Muscle layer of duodenum (tissue), 2 donors: ENCODE data around the gene PPIG.

ENCODE experiments used
- H3K27ac ChIP-seq: one replicate; pipeline ENCODE4 v1.7.0; 2013; ENCODE audit warnings: mild to moderate bottlenecking, low read length
- H3K27me3 ChIP-seq: one replicate; pipeline ENCODE4 v1.7.0; 2013; ENCODE audit warnings: low read depth, mild to moderate bottlenecking, control low read depth, low read length
- H3K36me3 ChIP-seq, 2 donors: one replicate each; pipeline ENCODE4 v1.7.0; 2013; ENCODE audit warnings: low read length in 2 of 2, control low read depth in 1 of 2, mild to moderate bottlenecking in 1 of 2; ENCODE audit not compliant: insufficient read depth in 2 of 2, control insufficient read depth in 1 of 2
- H3K4me1 ChIP-seq, 2 donors: one replicate each; pipeline ENCODE4 v1.7.0; 2013; ENCODE audit warnings: low read length in 2 of 2, mild to moderate bottlenecking in 2 of 2, control low read depth in 1 of 2, moderate library complexity in 1 of 2; ENCODE audit not compliant: insufficient read depth in 2 of 2, control insufficient read depth in 1 of 2
- H3K4me3 ChIP-seq, 2 donors: one replicate each; pipeline ENCODE4 v1.7.0; 2013; ENCODE audit warnings: low read length in 2 of 2, low read depth in 1 of 2, mild to moderate bottlenecking in 1 of 2
- H3K9me3 ChIP-seq, 2 donors: one replicate each; pipeline ENCODE4 v1.7.0; 2013; ENCODE audit warnings: low read length in 2 of 2, control low read depth in 1 of 2, mild to moderate bottlenecking in 1 of 2; ENCODE audit not compliant: control insufficient read depth in 1 of 2
- donor health status: healthy.

The PPIG gene

DNA sequence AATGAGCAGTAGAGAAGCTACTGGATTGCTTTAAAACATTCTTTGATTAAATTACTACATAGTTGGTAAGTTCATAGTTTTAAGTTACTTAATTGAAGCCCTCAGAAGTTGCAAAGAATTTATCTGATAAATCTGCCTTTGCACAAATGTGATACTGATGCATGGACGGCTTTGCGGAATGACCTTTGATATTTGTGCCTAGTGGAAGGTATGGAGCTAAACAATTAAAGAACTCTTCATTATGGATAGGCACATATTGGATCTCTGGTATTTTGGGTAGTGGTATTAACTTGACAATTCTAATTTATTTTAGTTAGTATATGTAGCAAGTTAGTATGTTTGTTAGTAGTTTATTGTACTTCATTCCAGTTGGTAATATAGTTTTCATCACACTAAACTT is 56.0 kb downstream of the PPIG start:
- Histone ChIP-seq H3K9me3 (no peaks in the 10 kb centered on the region), H3K27me3 (no peaks in the 10 kb centered on the region), H3K36me3 (peaks cover 18 to 27% of the 10 kb centered on the region in 2 donors), H3K4me1 (no peaks in the 10 kb centered on the region), H3K27ac (no peak overlapping the region), H3K4me3 (no peak overlapping the region)

DNA sequence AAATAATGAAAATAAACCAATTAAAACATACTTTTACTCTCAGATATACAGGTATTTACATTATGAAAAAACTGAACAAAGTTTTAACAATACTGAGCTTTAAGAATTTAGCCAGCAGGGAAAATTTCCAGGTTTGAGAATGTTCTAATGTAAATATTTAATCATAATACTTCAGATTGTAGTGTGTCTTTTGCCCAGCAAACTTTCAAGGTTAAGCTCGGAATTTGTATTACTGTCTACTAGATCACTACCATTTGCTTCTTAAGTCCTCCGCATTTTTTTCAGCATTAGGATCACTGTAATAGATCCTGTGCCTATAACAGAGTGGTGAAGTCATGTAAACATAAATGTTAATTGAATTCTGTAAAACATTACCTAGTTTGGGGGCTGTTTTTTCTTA is 57.3 kb downstream of the PPIG start:
- H3K27me3 ChIP-seq: no peaks in the 10 kb centered on the region
- H3K4me3 ChIP-seq: no peak overlapping the region
- H3K4me1 ChIP-seq: no peaks in the 10 kb centered on the region
- no peaks in the 10 kb centered on the region for H3K9me3 ChIP-seq
- no peak overlapping the region for H3K27ac ChIP-seq
- H3K36me3 ChIP-seq: peaks cover 10 to 13% of the 10 kb centered on the region in 2 donors

DNA sequence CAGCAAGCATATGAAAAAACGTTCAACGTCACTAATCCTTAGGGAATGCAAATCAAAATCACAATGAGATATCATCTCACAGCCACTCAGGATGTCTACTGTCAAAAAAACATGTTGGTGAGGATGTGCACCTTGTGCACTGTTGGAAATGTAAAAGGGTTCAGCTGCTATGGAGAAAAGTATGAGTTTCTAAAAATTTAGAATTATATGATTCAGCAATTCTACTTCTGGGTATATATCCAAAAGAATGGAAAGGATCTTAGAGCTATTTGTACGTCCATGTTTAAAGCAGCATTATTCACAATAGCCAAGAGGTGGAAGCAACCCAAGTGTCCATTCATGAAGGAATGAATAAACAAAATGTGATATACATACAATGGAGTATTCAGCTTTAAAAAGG is 60.0 kb downstream of the PPIG start:
- no peaks in the 10 kb centered on the region for H3K4me1 ChIP-seq
- peaks cover 0 to 4% of the 10 kb centered on the region in 2 donors for H3K36me3 ChIP-seq
- no peak overlapping the region for H3K4me3 ChIP-seq
- H3K9me3 ChIP-seq: no peaks in the 10 kb centered on the region
- no peaks in the 10 kb centered on the region for H3K27me3 ChIP-seq
- no peak overlapping the region for H3K27ac ChIP-seq

- no peaks in the 10 kb centered on the region for H3K9me3 ChIP-seq
- H3K36me3 ChIP-seq: no peaks in the 10 kb centered on the region
- no peak overlapping the region for H3K27ac ChIP-seq
- H3K4me3 ChIP-seq: no peak overlapping the region
- H3K27me3 ChIP-seq: no peaks in the 10 kb centered on the region
- no peaks in the 10 kb centered on the region for H3K4me1 ChIP-seq
Measured at GRCh38 chr2:169647496-169647895, 63.3 kb downstream of the PPIG start.

GRCh38 chr2:169649278-169649677 is 65.1 kb downstream of the PPIG start:
- Histone ChIP-seq H3K4me3 (no peak overlapping the region), H3K27me3 (no peaks in the 10 kb centered on the region), H3K4me1 (no peaks in the 10 kb centered on the region), H3K9me3 (no peaks in the 10 kb centered on the region), H3K27ac (no peak overlapping the region), H3K36me3 (no peaks in the 10 kb centered on the region)

- H3K4me1 ChIP-seq: no peaks in the 10 kb centered on the region
- no peaks in the 10 kb centered on the region for H3K27me3 ChIP-seq
- H3K4me3 ChIP-seq: no peak overlapping the region
- no peak overlapping the region for H3K27ac ChIP-seq
- no peaks in the 10 kb centered on the region for H3K9me3 ChIP-seq
- no peaks in the 10 kb centered on the region for H3K36me3 ChIP-seq
Measured at GRCh38 chr2:169653636-169654035, 69.5 kb downstream of the PPIG start.

DNA sequence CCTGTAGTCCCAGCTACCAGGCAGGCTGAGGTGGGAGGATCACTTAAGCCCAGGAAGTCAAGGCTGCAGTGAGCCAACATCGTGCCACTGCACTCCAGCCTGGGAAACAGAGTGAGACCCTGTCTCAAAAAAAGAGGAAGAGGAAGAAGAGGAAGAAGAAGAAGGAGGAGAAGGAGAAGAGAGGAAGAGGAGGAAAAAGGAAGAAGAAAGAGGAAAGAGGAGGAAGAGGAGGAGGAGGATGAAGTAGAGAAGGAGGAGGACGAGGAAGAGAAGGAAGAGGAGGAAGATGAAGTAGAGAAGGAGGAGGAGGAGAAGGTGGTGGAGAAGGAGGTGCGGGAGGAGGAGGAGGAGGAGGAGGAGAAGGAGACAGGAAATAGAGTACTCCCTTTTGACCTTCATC is 72.0 kb downstream of the PPIG start:
- no peak overlapping the region for H3K27ac ChIP-seq
- no peak overlapping the region for H3K4me3 ChIP-seq
- H3K9me3 ChIP-seq: no peaks in the 10 kb centered on the region
- no peaks in the 10 kb centered on the region for H3K27me3 ChIP-seq
- no peaks in the 10 kb centered on the region for H3K36me3 ChIP-seq
- H3K4me1 ChIP-seq: no peaks in the 10 kb centered on the region

GRCh38 chr2:169658877-169659276 is 74.7 kb downstream of the PPIG start:
- Histone ChIP-seq H3K27ac (no peak overlapping the region), H3K4me3 (no peak overlapping the region), H3K9me3 (no peaks in the 10 kb centered on the region), H3K36me3 (no peaks in the 10 kb centered on the region), H3K4me1 (no peaks in the 10 kb centered on the region), H3K27me3 (no peaks in the 10 kb centered on the region)

- no peaks in the 10 kb centered on the region for H3K36me3 ChIP-seq
Measured at GRCh38 chr2:169659320-169659719, 75.2 kb downstream of the PPIG start.

DNA sequence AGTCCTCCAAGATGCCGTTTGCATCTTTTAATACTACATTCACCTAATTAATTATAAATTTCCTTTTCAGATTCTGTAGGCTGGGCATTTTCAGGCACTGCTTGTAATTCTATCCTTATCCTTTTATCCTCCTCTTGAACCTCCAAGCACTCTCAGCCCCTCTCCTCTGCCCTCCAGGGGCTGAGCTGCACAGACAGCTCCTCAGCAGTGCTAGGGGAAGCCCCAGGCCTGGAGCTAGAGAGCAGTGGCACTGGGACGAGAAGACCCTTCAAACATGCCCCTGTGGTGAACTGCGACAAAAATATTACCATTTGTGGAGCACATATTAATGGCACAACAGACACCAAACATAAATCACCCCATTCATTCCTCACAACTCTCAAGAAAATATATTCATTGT is 77.1 kb downstream of the PPIG start:
- no peak overlapping the region for H3K4me3 ChIP-seq
- no peak overlapping the region for H3K27ac ChIP-seq
- H3K9me3 ChIP-seq: no peaks in the 10 kb centered on the region
- H3K27me3 ChIP-seq: no peaks in the 10 kb centered on the region
- H3K36me3 ChIP-seq: no peaks in the 10 kb centered on the region
- H3K4me1 ChIP-seq: no peaks in the 10 kb centered on the region

More at GRCh38 chr2:169659320-169659719, 75.2 kb downstream of the PPIG start:
- no peak overlapping the region for H3K27ac ChIP-seq
- no peak overlapping the region for H3K4me3 ChIP-seq
- no peaks in the 10 kb centered on the region for H3K4me1 ChIP-seq
- H3K9me3 ChIP-seq: no peaks in the 10 kb centered on the region
- no peaks in the 10 kb centered on the region for H3K27me3 ChIP-seq

- H3K27ac ChIP-seq: no peak overlapping the region
- no peaks in the 10 kb centered on the region for H3K9me3 ChIP-seq
- no peak overlapping the region for H3K4me3 ChIP-seq
- H3K4me1 ChIP-seq: no peaks in the 10 kb centered on the region
- no peaks in the 10 kb centered on the region for H3K27me3 ChIP-seq
- H3K36me3 ChIP-seq: no peaks in the 10 kb centered on the region
Measured at GRCh38 chr2:169662744-169663143, 78.6 kb downstream of the PPIG start.

DNA sequence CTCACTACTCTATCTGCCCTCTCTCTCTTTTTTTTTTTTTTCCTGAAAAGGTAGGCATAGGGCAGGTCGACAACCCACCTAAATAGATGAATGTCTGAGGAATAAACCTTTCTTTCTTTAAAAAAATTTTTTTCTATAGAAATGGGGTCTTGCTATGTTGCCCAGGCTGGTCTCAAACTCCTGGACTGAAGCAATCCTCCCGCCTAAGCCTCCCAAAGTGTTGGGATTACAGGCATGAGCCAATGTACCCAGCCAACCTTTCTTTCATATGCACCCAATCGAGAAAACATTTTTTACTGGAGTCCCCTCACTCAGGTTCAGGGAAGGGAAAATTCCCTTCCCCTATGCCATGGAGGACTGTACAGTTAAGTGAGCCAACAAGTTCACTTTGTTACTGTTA is 79.1 kb downstream of the PPIG start:
- Histone ChIP-seq H3K9me3 (no peaks in the 10 kb centered on the region), H3K36me3 (no peaks in the 10 kb centered on the region), H3K4me1 (no peaks in the 10 kb centered on the region), H3K27me3 (no peaks in the 10 kb centered on the region), H3K4me3 (no peak overlapping the region), H3K27ac (no peak overlapping the region)
